HTR-8/SVneo (cell line): ENCODE measurements around the gene STARD9.
"Not testable (repeated sequence)": the region's sequence is repeated elsewhere in the genome, so short reads cannot be mapped to it uniquely, and the experiment has no call there.

Source experiments
- DNase-seq: peaks from one replicate; pipeline ENCODE4 v3.0.0; 2011; ENCODE audit warnings: low spot score, mixed read lengths; ENCODE audit not compliant: insufficient read length
- FAIRE-seq: peaks from 2 replicates; lab custom pipeline; 2011; peaks lifted over from hg19 to GRCh38; lab: Jason Lieb, UNC

The STARD9 gene

DNA sequence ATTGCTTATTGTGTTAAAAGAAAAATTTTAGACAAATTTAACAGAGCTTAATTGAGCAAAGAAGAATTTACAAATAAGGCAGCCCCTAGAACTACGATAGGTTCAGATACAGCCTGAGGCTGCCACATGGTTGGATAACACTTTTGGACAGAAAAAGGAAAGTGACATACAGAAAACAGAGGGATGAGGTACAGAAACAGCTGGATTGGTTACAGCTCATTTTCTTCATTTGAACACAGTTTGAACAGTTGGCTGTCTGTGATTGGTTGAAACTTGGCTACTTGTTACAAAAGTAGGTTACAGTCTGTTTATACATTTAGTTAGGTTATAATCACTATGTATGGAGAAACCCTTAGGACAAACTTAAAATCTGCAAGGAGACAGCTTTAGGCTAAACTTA lies 46.0 kb downstream of the STARD9 start:
- no peak for DNase-seq

DNA sequence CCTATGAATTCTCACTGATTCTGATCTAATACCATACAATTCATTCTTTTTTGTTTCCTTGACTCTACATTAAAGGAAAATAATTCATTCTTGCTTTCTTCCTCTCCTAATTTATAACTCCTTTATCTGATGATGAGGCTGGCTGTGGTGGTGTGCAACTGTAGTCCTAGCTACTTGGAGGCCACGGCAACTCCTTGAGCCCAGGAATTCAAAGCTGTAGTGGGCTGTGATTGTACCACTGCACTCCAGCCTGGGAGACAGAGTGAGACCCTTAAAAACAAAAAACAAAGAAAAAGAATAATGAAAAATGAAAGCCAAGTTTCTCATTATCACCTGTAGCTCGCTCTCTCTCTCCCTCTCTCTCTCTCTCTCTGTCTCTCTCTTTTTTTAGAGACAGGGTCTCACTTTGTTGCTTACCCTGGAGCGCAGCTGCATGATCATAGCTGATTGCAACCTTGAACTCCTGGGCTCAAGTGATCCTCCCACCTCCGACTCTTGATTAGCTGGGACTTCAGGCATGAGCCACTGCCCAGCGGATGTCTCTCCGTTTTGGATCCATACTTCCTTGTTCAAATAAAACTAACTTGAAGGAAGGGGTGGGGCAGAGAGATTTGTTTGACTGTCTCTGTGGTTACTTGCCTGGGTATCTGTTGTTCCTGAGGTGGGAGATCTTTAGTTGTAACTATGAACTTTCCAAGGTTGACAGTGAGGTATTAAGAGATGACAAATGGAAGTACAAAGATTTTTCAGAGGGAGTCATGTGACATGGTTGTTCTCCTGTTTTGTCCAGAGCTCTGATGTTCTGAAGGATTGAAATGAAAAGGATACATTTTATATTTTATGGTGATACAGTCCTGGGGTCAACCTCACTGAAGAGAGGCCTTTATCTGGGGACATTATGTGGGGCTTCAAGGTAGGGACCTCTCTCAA lies 46.9 kb downstream of the STARD9 start:
- no peak for DNase-seq
- FAIRE-seq, result no peak

More for the DNA sequence above, 46.0 kb downstream of the STARD9 start:
- FAIRE-seq, result no peak

DNA sequence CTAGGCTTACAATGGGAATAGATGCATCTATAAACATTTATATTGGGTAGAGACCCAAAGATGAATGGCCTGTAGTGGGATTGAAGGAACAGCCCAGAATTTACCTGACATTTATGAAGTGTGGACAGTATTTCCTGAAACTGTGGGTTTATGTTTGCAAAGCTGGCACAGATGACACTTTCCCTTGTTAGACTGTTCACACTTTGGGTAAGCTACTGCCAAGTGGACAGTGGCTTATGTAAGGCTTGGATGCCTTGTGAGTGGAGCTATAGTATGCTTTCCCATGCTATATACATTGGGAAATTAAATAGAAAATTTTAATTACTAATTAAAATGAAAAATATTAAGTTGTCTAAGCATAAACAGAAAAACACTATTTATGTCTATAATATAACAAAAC lies 48.5 kb downstream of the STARD9 start:
- no peak for FAIRE-seq
- DNase-seq, result no peak

DNA sequence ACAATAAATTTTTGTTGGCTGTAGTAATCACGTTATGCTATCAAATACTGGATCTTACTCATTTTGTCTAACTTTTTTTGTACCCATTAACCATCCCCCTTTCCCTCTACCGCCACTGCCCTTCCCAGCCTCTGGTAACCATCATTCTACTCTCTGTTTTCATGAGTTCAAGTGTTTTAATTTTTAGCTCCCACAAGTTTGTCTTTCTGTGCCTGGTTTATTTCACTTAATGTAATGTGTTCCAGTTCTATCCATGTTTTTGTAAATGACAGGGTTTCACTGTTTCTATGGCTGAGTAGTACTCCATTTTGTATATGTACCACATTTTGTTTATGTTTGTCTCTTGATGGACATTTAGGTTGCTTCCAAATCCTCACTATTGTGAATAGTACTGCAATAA lies 52.1 kb downstream of the STARD9 start:
- no peak for DNase-seq
- FAIRE-seq, result no peak

DNA sequence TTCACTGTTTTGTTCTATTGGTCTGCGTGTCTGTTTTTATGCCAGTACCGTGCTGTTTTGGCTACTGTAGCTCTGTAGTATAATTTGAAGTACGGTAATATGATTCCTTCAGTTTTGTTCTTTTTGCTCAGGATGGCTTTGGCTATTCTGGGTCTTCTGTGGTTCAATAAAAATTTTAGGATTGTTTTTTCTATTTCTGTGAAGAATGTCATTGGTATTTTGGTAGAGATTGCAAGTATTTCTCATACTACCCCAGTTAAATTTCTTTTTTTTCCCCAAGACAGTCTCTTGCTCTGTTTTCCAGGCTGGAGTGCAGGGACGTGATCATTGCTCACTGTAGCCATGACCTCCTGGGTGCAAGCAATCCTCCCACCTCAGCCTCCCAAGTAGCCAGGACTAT lies 53.4 kb downstream of the STARD9 start:
- no peak for FAIRE-seq
- DNase-seq, result no peak

DNA sequence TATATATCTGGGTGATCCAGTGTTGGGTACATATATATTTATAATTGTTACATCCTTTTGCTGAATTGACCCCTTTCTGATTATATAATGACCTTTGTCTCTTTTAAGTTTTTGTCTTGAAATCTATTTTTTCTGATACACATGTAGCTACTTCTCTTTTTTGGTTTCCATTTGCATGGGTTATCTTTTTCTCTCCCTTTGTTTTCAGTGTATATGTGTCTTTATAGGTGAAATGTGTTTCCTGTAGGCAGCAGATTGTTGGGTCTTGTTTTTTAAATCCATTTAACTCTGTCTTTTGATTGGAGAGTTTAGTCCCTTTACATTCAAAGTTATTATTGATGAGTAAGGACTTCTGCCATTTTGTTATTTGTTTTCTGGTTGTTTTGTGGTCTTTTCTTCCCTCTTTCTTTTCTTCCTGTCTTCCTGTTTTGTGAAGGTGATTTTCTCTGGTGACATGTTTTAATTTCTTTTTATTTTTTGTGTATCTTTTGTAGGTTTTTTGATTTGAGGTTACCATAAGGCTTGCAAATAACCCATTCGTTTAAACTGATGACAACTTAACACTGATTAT lies 56.8 kb downstream of the STARD9 start:
- DNase-seq (no peak), FAIRE-seq (no peak)

DNA sequence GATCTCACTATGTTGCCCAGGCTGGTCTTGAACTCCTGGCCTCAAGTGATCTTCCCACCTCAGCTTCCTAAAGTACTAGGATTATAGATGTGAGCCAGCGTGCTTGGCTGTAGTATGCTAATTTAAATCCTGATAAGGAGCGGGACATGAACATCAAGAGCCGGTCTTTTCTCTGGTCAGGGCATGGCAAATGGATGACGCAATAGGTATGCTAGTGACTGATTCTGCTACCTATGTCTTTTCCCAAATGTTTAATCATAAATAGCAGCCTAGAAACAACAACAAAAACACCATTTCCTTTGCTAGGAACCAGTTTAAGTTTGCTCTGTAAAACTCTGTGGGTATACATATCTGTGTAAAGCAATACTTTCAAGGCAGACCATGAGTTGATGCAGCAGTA lies 64.7 kb downstream of the STARD9 start:
- DNase-seq, result no peak
- no peak for FAIRE-seq

DNA sequence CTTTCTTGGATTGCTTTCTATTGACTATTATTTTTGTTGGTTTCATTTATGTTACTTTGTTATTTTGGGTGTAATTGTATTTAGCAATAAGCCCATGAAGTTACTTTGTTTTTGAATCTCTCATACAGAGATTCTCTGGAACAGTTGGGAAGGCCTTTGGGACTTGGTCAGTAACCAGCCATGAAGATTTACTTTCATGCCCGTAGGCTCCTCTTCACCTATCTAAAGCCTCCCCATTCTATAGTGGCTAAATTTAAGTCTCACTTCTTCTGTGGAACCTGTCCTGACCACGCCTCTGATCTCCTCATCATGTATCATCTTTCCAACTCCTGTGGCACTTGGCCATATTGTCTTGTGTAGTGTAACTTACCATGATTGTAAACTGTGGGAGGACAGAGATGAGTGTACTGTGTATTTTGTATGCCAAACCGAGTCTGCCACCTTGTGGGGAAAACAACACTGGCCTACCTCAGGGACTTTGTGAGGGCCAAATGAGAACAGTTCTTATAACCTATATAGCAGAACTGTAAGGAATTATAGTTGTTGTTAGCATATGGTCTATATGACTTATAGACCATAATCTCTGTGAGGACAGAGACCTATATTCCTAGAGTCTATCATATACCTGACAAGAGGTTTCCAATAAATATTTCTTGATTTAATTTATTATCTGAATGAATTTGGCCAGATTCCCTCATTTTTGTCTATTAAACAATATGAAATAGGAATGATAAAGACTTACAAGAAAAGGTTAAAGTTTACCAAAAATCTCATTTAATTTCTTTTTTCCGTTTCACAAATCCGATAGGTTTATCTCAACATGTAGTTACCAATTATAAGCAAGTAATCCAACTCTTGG lies 75.0 kb downstream of the STARD9 start:
- FAIRE-seq (peak; percentile 79), DNase-seq (peak; percentile 69)

DNA sequence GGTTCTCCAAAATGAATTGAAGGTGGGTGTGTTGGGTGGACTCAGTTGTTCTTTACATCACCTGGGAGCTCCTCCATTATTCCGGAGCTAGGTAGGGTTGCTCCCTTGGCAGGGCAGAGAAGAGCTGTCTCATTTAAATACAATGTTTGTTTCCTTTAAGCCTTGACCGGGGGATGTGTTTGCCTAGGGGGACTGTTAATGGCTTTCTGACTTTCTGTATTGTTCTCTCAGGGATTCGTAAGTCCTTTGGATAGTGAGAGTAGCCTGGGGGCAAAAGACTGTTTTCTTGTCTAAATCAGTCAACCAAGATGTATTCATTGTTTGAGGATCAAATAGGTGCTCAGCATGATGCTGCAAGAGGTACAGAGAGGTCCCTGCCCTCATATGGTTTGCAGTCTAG lies 90.4 kb downstream of the STARD9 start:
- FAIRE-seq (no peak), DNase-seq (no peak)

DNA sequence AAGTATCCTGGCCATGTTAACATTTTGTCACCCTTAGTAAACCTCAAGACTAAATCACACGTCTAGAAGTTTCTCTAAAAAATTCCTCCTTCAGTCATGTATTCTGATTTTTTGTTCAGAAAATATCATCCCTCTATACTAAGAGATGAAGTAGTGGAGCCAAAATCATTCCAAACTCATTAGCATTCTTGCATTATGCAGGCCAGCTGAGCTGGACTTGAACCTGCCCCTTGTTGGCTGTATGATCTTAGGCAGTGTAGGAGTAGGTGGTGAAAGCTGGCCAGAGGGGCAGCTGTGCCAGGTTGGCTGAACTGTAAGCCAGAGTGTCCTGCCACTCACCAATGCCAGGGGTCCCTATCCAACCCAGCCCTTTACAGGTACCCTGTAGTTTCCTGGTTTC lies 92.4 kb downstream of the STARD9 start:
- FAIRE-seq (no peak), DNase-seq (no peak)

DNA sequence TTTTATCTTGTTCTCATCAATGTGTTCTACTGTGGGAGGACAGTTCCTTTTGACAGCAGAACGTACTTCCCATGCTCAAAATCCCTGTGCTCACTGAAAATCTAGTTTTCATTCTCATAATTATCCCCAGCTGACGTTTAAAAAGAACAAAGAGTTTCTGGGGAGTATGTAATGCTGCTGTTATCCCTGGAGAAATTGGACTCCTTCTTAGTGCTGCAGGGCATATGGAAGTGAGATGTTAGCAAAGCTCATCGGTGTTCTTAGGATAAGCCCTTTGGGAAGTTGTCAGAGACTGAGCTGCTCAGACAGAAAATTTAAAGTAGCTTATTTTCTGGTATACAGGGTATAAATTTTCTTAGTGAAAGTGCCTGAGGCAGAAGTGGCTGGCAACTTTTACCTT lies 95.0 kb downstream of the STARD9 start:
- FAIRE-seq (no peak), DNase-seq (no peak)

DNA sequence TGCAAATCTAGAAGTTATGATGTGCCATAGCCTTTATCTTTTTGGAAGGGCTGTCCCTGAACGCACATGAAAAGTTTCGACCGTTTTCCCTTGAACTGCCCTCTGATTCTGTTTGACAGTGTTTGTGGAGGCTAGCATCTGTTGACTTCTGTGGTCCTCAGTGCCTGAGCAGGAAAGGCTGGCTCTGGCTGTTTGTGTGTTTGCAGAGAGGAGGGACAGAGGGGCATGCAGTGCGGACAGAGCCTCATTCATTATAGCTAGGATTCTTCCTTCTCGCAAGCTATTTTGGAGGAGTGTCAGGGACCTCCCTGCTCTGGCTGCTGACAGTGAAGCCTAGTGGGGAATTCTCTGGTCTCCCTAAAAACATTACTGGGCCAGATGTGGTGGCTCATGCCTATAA lies 97.0 kb downstream of the STARD9 start:
- FAIRE-seq (no peak), DNase-seq (no peak)

DNA sequence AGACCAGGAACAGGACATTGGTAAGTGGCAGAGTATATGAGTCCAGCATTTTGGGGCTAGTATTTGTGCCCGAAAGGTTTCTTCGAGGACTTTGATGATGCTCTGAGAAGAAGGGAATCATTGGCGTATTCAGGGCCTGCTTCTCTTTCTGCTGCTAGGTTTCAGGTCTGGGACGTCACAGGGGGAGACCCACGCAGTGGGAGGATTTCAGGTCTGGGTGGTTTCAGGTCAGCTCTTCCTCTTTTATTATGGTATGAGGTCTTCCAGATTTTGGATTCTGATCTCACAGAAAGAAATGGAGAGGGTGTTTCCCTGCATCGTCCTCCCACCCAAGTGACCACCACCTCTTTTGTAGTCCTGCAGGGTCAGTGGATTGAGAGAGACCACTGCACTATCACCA lies 99.1 kb downstream of the STARD9 start:
- no peak for DNase-seq
- FAIRE-seq, result no peak

DNA sequence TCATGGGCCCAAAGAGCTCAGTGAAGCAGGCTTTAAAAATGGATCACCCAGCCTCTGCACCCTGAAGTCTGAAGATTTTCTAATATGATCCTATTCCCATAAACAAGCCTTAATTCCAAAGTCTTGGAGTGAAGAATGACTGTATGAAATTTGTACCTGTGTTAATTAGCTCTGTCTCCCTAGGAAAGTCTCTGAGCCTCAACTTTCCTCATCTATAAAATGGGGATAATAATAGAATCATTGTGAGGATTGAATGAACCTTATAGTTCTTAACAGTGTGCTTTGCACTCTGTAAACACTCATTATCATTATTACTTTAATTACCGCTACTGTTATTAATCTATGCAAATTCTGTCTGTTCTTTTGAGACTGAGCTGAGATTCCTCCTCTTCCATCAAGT lies 99.6 kb downstream of the STARD9 start:
- DNase-seq (no peak), FAIRE-seq (no peak)

DNA sequence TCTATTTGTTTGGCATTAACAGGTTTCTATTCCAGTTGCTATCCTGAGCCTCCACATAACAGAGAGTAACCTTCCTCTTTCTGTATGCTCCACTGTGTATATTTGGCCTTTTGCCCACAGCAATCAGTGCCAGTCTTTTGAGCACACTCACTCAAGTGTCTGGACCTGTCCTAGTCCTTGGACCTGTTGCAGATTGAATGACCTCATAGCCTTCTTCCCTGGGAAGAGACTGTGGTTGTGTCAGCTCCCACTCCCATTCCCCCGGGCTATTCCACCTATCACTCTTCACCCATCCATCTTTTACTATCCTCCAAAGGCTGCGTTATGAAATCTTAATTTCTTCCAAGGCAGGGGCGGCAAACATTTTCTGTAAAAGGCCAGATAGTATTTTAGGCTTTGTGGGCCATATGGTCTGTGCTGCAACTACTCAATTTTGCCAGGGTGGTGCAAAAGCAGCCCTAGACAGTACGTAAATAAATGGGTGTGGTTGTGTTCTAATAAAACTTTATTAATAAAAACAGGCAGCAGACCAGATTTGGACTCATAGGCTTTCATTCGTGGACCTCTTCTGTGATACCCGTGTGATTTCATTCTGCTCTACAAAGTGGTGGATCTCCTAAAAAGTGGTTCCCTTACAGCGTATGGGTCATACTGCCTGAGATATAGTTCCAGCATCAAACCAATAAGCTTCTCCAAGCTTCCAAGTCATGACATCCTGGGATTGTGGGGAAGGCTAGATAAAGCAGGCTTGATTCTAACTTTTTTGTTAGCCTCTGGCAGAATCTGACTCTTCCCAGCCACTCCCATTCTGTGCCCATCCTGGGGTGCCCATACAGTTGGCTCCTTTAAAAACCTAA lies 104.1 kb downstream of the STARD9 start:
- DNase-seq (no peak), FAIRE-seq (no peak)

DNA sequence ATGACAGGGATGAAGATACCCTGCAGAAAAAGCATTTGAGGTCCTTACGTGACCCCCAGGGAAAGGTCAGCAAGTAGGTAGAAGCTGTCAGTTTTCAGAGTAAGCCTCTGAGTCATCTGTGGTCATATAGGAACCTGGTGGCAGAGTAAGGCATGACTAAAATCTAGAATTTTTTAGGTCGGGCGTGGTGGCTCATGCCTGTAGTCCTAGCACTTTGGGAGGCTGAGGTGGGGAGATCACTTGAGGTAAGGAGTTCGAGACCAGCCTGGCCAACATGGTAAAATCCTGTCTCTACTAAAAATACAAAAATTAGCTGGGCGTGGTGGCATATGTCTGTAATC lies 104.7 kb downstream of the STARD9 start:
- not testable (repeated sequence) for FAIRE-seq

DNA sequence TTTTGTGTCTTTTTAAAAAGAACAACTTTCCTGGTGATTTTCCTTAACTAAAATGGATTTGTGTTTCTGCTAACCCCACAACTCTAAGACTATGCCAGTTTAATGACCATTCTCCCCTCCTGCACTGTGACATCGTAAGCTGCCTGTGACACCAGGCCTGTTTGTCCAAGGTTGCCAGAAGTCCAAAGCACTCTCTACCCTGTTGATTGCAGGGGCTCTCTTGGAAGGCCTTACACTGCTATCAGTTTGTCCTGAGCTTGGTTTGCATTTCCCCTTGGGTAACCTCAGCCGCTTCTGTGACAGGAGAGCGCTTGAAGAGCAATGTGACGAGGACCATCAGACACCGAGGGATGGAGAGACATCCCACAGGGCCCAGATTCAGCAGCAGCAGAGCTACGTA lies 105.7 kb downstream of the STARD9 start:
- no peak for DNase-seq
- no peak for FAIRE-seq

More for the DNA sequence above, 104.7 kb downstream of the STARD9 start:
- not testable (repeated sequence) for DNase-seq

DNA sequence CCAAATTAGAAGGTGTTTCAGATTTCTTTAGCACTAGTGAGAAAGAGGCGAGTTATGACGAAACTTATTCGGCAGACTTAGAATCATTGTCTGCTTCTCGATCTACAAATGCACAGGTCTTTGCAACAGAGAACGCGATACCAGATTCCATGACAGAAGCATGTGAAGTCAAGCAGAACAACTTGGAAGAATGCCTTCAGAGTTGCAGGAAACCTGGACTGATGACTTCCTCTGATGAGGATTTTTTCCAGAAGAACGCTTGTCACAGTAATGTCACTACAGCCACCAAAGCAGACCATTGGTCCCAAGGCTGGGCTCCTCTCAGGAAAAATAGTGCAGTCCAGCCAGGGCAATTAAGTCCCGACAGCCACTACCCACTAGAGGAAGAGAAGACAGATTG lies 110.9 kb downstream of the STARD9 start:
- FAIRE-seq (no peak), DNase-seq (no peak)

DNA sequence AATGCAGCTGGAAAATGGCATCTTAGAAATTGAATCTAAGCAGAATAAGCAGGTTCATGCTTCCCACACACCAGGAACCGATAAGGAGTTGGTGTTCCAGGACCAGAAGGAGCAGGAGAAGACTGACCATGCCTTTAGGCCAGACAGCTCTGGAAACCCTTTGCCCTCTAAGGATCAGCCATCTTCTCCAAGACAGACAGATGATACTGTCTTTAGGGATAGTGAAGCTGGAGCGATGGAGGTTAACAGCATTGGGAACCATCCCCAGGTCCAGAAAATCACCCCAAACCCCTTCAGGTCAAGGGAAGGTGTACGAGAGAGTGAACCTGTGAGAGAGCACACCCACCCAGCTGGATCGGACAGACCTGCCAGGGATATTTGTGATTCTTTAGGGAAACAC lies 112.3 kb downstream of the STARD9 start:
- FAIRE-seq, result no peak
- DNase-seq, result no peak

DNA sequence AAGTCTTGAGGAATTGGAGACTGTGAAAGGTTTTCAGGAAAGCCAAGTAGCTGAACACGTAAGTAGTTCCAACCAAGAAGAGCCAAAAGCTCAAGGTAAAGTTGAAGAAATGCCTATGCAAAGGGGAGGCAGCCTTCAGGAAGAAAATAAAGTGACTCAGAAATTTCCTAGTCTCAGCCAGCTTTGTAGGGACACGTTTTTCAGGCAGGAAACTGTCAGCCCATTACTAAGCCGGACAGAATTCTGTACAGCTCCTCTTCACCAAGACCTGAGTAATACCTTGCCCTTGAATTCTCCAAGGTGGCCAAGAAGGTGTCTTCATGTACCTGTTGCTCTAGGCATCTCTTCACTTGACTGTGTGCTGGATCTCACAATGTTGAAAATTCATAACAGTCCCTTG lies 112.9 kb downstream of the STARD9 start:
- FAIRE-seq (no peak), DNase-seq (no peak)
